ENCODE results near the gene GDPD3.

The GDPD3 gene

GRCh38 chr16:30077656-30078055 is 35.7 kb downstream of the GDPD3 start:
- no peak for DNase-seq (ENCODE audit: low read depth)
- no peak overlapping the region for H3K4me3 ChIP-seq (ENCODE audit: low read depth, low read length)
- no peak for TF ChIP-seq CTCF (IDR thresholded peaks at IDR 0.05; ENCODE audit: control insufficient read depth, extremely low read depth, insufficient read depth)

- TF ChIP-seq CTCF (IDR thresholded peaks at IDR 0.05; ENCODE audit: control insufficient read depth, extremely low read depth, insufficient read depth) = no peak
- DNase-seq (ENCODE audit: low read depth) = no peak
Measured at GRCh38 chr16:30076276-30076791, 37.0 kb downstream of the GDPD3 start.

GRCh38 chr16:30075503-30076275 is 37.6 kb downstream of the GDPD3 start, which contains the start of gene PPP4C:
TSS of gene PPP4C (plus strand) at chr16:30075994. CDS start at chr16:30076378, 384 bp downstream.
- TF ChIP-seq CTCF (IDR thresholded peaks at IDR 0.05; ENCODE audit: control insufficient read depth, extremely low read depth, insufficient read depth) = peak; percentile 16; the same call in 1 of the 2 replicates
- DNase-seq (ENCODE audit: low read depth) = no peak

More at GRCh38 chr16:30076276-30076791, 37.0 kb downstream of the GDPD3 start:
- H3K4me3 ChIP-seq (ENCODE audit: low read depth, low read length) = peak overlapping the region; percentile 99

GRCh38 chr16:30070490-30070889 is 42.8 kb downstream of the GDPD3 start:
- no peak for DNase-seq (ENCODE audit: low read depth)
- TF ChIP-seq CTCF (IDR thresholded peaks at IDR 0.05; ENCODE audit: control insufficient read depth, extremely low read depth, insufficient read depth) = no peak
- H3K4me3 ChIP-seq (ENCODE audit: low read depth, low read length) = no peak overlapping the region

More at GRCh38 chr16:30075503-30076275, 37.6 kb downstream of the GDPD3 start, which contains the start of gene PPP4C:
- H3K4me3 ChIP-seq (ENCODE audit: low read depth, low read length) = peak within 1 kb of the TSS; percentile 99

GRCh38 chr16:30069611-30070462 is 43.5 kb downstream of the GDPD3 start:
- H3K4me3 ChIP-seq (ENCODE audit: low read depth, low read length) = no peak overlapping the region
- no peak for TF ChIP-seq CTCF (IDR thresholded peaks at IDR 0.05; ENCODE audit: control insufficient read depth, extremely low read depth, insufficient read depth)
- no peak for DNase-seq (ENCODE audit: low read depth)

GRCh38 chr16:30068750-30069610 is 44.4 kb downstream of the GDPD3 start:
- TF ChIP-seq CTCF (IDR thresholded peaks at IDR 0.05; ENCODE audit: control insufficient read depth, extremely low read depth, insufficient read depth) = peak; percentile 53
- DNase-seq (ENCODE audit: low read depth) = no peak
- no peak overlapping the region for H3K4me3 ChIP-seq (ENCODE audit: low read depth, low read length)

All from LNCaP clone FGC (cell line).